Skeletal muscle cell (primary cell): Measurements from ENCODE around the gene UBAC1.
"Not testable (repeated sequence)": the region's sequence is repeated elsewhere in the genome, so short reads cannot be mapped to it uniquely, and the experiment has no call there.

ENCODE experiments used
- DNase-seq: peaks from one replicate; pipeline ENCODE4 v3.0.0-alpha.2; 2010; ENCODE audit warnings: low read depth
- H3K4me3 ChIP-seq: 2 replicates; pipeline ENCODE4 v1.5.1; 2011; ENCODE audit warnings: low read depth, mild to moderate bottlenecking, control low read depth, low read length, moderate library complexity

UBAC1 gene

GRCh38 chr9:135947105-135947504, 14.1 kb downstream of the UBAC1 start:
- not testable (repeated sequence) for H3K4me3 ChIP-seq, DNase-seq

GRCh38 chr9:135946392-135946994, 14.7 kb downstream of the UBAC1 start:
- DNase-seq, result no peak

GRCh38 chr9:135945969-135946368, 15.2 kb downstream of the UBAC1 start:
- DNase-seq, result no peak
- H3K4me3 ChIP-seq, result no peak overlapping the region

More at GRCh38 chr9:135946392-135946994, 14.7 kb downstream of the UBAC1 start:
- no peak overlapping the region for H3K4me3 ChIP-seq

GRCh38 chr9:135944444-135945252, 16.5 kb downstream of the UBAC1 start:
- H3K4me3 ChIP-seq, result no peak overlapping the region
- no peak for DNase-seq

GRCh38 chr9:135943604-135944003, 17.6 kb downstream of the UBAC1 start:
- not testable (repeated sequence) for DNase-seq, H3K4me3 ChIP-seq

GRCh38 chr9:135941288-135941995, 19.7 kb downstream of the UBAC1 start:
- no peak for DNase-seq

GRCh38 chr9:135939351-135940265, 21.6 kb downstream of the UBAC1 start:
- no peak for DNase-seq

More at GRCh38 chr9:135941288-135941995, 19.7 kb downstream of the UBAC1 start:
- no peak overlapping the region for H3K4me3 ChIP-seq

GRCh38 chr9:135937521-135938489, 23.4 kb downstream of the UBAC1 start:
- H3K4me3 ChIP-seq, result no peak overlapping the region
- DNase-seq, result no peak

More at GRCh38 chr9:135939351-135940265, 21.6 kb downstream of the UBAC1 start:
- H3K4me3 ChIP-seq, result no peak overlapping the region

GRCh38 chr9:135933114-135933513, 28.1 kb downstream of the UBAC1 start:
- DNase-seq, result no peak
- H3K4me3 ChIP-seq, result no peak overlapping the region

- no peak overlapping the region for H3K4me3 ChIP-seq
- DNase-seq, result no peak
Measured at GRCh38 chr9:135932656-135933055, 28.5 kb downstream of the UBAC1 start.

- H3K4me3 ChIP-seq, result no peak overlapping the region
- DNase-seq, result no peak
Measured at GRCh38 chr9:135931349-135931820, 29.8 kb downstream of the UBAC1 start.

- no peak for DNase-seq
- no peak overlapping the region for H3K4me3 ChIP-seq
Measured at GRCh38 chr9:135930446-135931345, 30.5 kb downstream of the UBAC1 start.

GRCh38 chr9:135929656-135930445, 31.3 kb downstream of the UBAC1 start:
- no peak for DNase-seq
- H3K4me3 ChIP-seq, result no peak overlapping the region

GRCh38 chr9:135928731-135929655, 32.2 kb downstream of the UBAC1 start:
- DNase-seq, result no peak
- no peak overlapping the region for H3K4me3 ChIP-seq

GRCh38 chr9:135928074-135928730, 33.0 kb downstream of the UBAC1 start:
- H3K4me3 ChIP-seq, result no peak overlapping the region
- no peak for DNase-seq
